OCI-LY7 (cell line): ENCODE measurements around the gene PARD3B. TPM values are rescaled to one million over a fixed set of nuclear protein-coding genes. Genes with fewer than 3 reads are reported as not detected.

Experiments
- BruUV-seq: library from RNA; stranded (reverse); fragments of 400-500 nt; replicated peaks from 2 replicates; lab custom pipeline; 2021; lab: Mats Ljungman, UMichigan
- CTCF ChIA-PET: fragments of 300-600 bp; sonication (Branson Sonifier 250); formaldehyde crosslinking; loops from one replicate; lab custom pipeline; 2022; ENCODE audit warnings: antibody characterized with exemption; ENCODE audit not compliant: unreplicated experiment; lab: Charles Lee
- POLR2A ChIA-PET: fragments of 300-600 bp; sonication (Branson Sonifier 250); formaldehyde crosslinking; loops from one replicate; lab custom pipeline; 2022; ENCODE audit warnings: antibody characterized with exemption; lab: Charles Lee
- DNase-seq: peaks from one replicate; pipeline ENCODE4 v3.0.0-alpha.2; 2015; ENCODE audit warnings: low spot score
- H2AFZ ChIP-seq: fragments of 200-600 bp; sonication (generic), shearing (Covaris generic); 2 replicates; pipeline ENCODE4 v1.6.1; 2014; ENCODE audit warnings: mild to moderate bottlenecking, antibody characterized with exemption, low read length, moderate library complexity
- H3K27ac ChIP-seq: fragments of 200-600 bp; sonication (generic); 2 replicates; pipeline ENCODE4 v1.5.1; 2014; ENCODE audit warnings: mixed run types, low read depth, mild to moderate bottlenecking, moderate library complexity, low read length, inconsistent platforms; ENCODE audit not compliant: poor library complexity, severe bottlenecking
- H3K36me3 ChIP-seq: fragments of 200-600 bp; sonication (generic); 2 replicates; pipeline ENCODE4 v1.6.1; 2014; ENCODE audit warnings: mild to moderate bottlenecking, antibody characterized with exemption, low read length, moderate library complexity, mixed read lengths; ENCODE audit not compliant: insufficient read depth
- H3K4me1 ChIP-seq: fragments of 200-600 bp; sonication (generic); 2 replicates; pipeline ENCODE4 v1.5.1; 2014; ENCODE audit warnings: mild to moderate bottlenecking, low read length; ENCODE audit not compliant: insufficient read depth, poor library complexity, severe bottlenecking
- H3K4me2 ChIP-seq: fragments of 200-600 bp; sonication (generic); 2 replicates; pipeline ENCODE4 v1.6.1; 2014; ENCODE audit warnings: mild to moderate bottlenecking, low read length
- H3K4me3 ChIP-seq: fragments of 200-600 bp; sonication (generic); 2 replicates; pipeline ENCODE4 v1.5.1; 2014; ENCODE audit warnings: mild to moderate bottlenecking, low read depth, low read length; ENCODE audit not compliant: poor library complexity, severe bottlenecking
- H3K79me2 ChIP-seq: fragments of 200-600 bp; sonication (generic); 2 replicates; pipeline ENCODE4 v1.6.1; 2016; ENCODE audit warnings: low read depth, mild to moderate bottlenecking, low read length, moderate library complexity, mixed read lengths; ENCODE audit not compliant: insufficient read depth
- H3K9me2 ChIP-seq: fragments of 200-600 bp; sonication (generic); 2 replicates; pipeline ENCODE4 v1.6.1; 2016; ENCODE audit warnings: mild to moderate bottlenecking, low read length, mixed read lengths; ENCODE audit not compliant: insufficient read depth
- H3K9me3 ChIP-seq: fragments of 200-600 bp; sonication (generic); 2 replicates; pipeline ENCODE4 v1.6.1; 2014; ENCODE audit warnings: mild to moderate bottlenecking, mixed run types, low read length, mixed read lengths
- H4K20me1 ChIP-seq: fragments of 200-600 bp; sonication (generic); 2 replicates; pipeline ENCODE4 v1.6.1; 2014; ENCODE audit warnings: mild to moderate bottlenecking, antibody characterized with exemption, low read length, moderate library complexity, mixed read lengths; ENCODE audit not compliant: insufficient read depth
- CTCF ChIP-seq: fragments of 200-600 bp; sonication (generic); conservative IDR thresholded peaks from 2 replicates; pipeline ENCODE4 v1.5.1; 2014; ENCODE audit warnings: mild to moderate bottlenecking, antibody characterized with exemption, low read length, moderate library complexity, mixed read lengths
- EZH2phosphoT487 ChIP-seq: fragments of 200-600 bp; sonication (generic); IDR thresholded peaks from 2 replicates; pipeline ENCODE4 v1.6.1; 2018; ENCODE audit warnings: low read depth, borderline replicate concordance, mild to moderate bottlenecking, mixed run types, antibody characterized with exemption, low read length, moderate library complexity, mixed read lengths
- intact Hi-C: fragments of 100-400 bp; cut with micrococcal nuclease; formaldehyde crosslinking; loops from one replicate; pipeline ENCODE4 v1.10.0; 2022; ENCODE audit not compliant: unreplicated experiment
- total RNA-seq, 2 experiments: library from RNA; depleted of rRNA in 1 of 2; stranded (reverse); fragments of >200 nt in 1 of 2; shearing (Covaris generic) in 1 of 2; gene quantifications; 2 replicates each; pipeline ENCODE4 v1.2.3, GENCODE V29; 2014 to 2022

PARD3B gene
- total RNA-seq, 2 experiments from 2014 or later = not detected

GRCh38 chr2:204775766-204776165 lies 230.5 kb downstream of the PARD3B start:
- CTCF ChIA-PET = no interaction called here
- Histone ChIP-seq H2AFZ (no peak overlapping the region), H3K4me1 (no peaks in the 10 kb centered on the region), H3K9me2 (no peaks in the 10 kb centered on the region), H3K79me2 (no peaks in the 10 kb centered on the region), H3K4me3 (no peak overlapping the region), H4K20me1 (no peaks in the 10 kb centered on the region), H3K4me2 (no peak overlapping the region), H3K27ac (no peak overlapping the region), H3K9me3 (no peaks in the 10 kb centered on the region), H3K36me3 (no peaks in the 10 kb centered on the region)
- intact Hi-C loops = no loop called here
- TF ChIP-seq EZH2phosphoT487 = no peak
- no peak for TF ChIP-seq CTCF
- no TSS peak for BruUV-seq
- POLR2A ChIA-PET = no interaction called here
- no peak for DNase-seq

GRCh38 chr2:204776781-204777559 lies 231.7 kb downstream of the PARD3B start:
- Histone ChIP-seq H3K4me3 (no peak overlapping the region), H3K4me1 (no peaks in the 10 kb centered on the region), H3K9me3 (no peaks in the 10 kb centered on the region), H2AFZ (no peak overlapping the region), H3K4me2 (no peak overlapping the region), H3K9me2 (no peaks in the 10 kb centered on the region), H3K27ac (no peak overlapping the region), H3K79me2 (no peaks in the 10 kb centered on the region), H3K36me3 (no peaks in the 10 kb centered on the region), H4K20me1 (no peaks in the 10 kb centered on the region)
- ChIA-PET CTCF (no interaction called here), POLR2A (no interaction called here)
- no peak for TF ChIP-seq CTCF
- no peak for TF ChIP-seq EZH2phosphoT487
- no TSS peak for BruUV-seq
- intact Hi-C loops = no loop called here
- no peak for DNase-seq

GRCh38 chr2:204779771-204780170 lies 234.5 kb downstream of the PARD3B start:
- Histone ChIP-seq H2AFZ (no peak overlapping the region), H3K27ac (no peak overlapping the region), H3K4me2 (no peak overlapping the region), H3K4me1 (no peaks in the 10 kb centered on the region), H3K9me2 (no peaks in the 10 kb centered on the region), H4K20me1 (no peaks in the 10 kb centered on the region), H3K4me3 (no peak overlapping the region), H3K9me3 (no peaks in the 10 kb centered on the region), H3K79me2 (no peaks in the 10 kb centered on the region), H3K36me3 (no peaks in the 10 kb centered on the region)
- ChIA-PET POLR2A (interaction anchor here (0.5 to 1.1 kb wide), 2 partner anchors 136 to 205 kb away, joined by 3 to 4 read pairs; no protein-coding TSS in a partner anchor), CTCF (no interaction called here)
- no peak for TF ChIP-seq EZH2phosphoT487
- no peak for TF ChIP-seq CTCF
- intact Hi-C loops = no loop called here
- BruUV-seq = no TSS peak
- no peak for DNase-seq
